K562 (cell line): ENCODE results near the gene C1orf116. TPM values are rescaled to one million over a fixed set of nuclear protein-coding genes. Genes with fewer than 3 reads are reported as not detected.
A peak's percentile ranks its signal among the peaks of the same experiment; 100 is the strongest.

Experiments
- COPS2 ChIP-seq: fragments of 450-650 bp; conservative IDR thresholded peaks from 2 replicates; pipeline ENCODE4 v1.6.1; 2016; ENCODE audit warnings: mild to moderate bottlenecking, moderate library complexity
- FOSL1 ChIP-seq: fragments of 200-800 bp; sonication (Bioruptor generic); conservative IDR thresholded peaks from 2 replicates; pipeline ENCODE4 v1.6.1; 2016; ENCODE audit warnings: missing genetic modification characterization, missing compliant biosample characterization
- GABPA ChIP-seq: fragments of 200-800 bp; sonication (Bioruptor generic); conservative IDR thresholded peaks from 2 replicates; pipeline ENCODE4 v1.6.1; 2016; ENCODE audit warnings: low read depth, missing genetic modification characterization, missing compliant biosample characterization
- SP1 ChIP-seq: sonication (generic); formaldehyde crosslinking; IDR thresholded peaks from 2 replicates; pipeline ENCODE4 v1.8.1; 2022; ENCODE audit warnings: mild to moderate bottlenecking, missing genetic modification reagents
- SPI1 ChIP-seq: IDR thresholded peaks from 2 replicates; pipeline ENCODE4 v1.6.1; 2011; ENCODE audit warnings: low read depth, low read length, control low read depth, borderline replicate concordance
- ZBTB17 ChIP-seq: fragments of 450-650 bp; formaldehyde crosslinking; IDR thresholded peaks from 2 replicates; pipeline ENCODE4 v1.4.0; 2020; ENCODE audit warnings: mild to moderate bottlenecking
- ZNF76 ChIP-seq: fragments of 250-450 bp; sonication (Bioruptor Pico); IDR thresholded peaks from 2 replicates; pipeline ENCODE4 v1.4.0; 2020; ENCODE audit warnings: mild to moderate bottlenecking, moderate library complexity, borderline replicate concordance
- polyA plus RNA-seq, 8 experiments: library from polyadenylated mRNA; depleted of rRNA in 4 of 8; stranded (reverse) in 5 of 8; unstranded in 3 of 8; fragments of >200 nt; fragmentation: Nextera tagmentation in 2 of 8; fragmentation: Illumina TruSeq in 1 of 8; extraction: Ambion mirVana in 2 of 8; extraction: Trizol in 1 of 8; gene quantifications; 2 replicates each; pipeline versions ENCODE4 v1.2.1 to v1.2.3, GENCODE V29; 2011 to 2014; ENCODE audit warnings: inconsistent platforms in 1 of 8, missing spikeins in 1 of 8
- total RNA-seq, 7 experiments: library from RNA; depleted of rRNA in 6 of 7; stranded (reverse); fragments of >200 nt in 6 of 7; fragmentation: Illumina TruSeq in 2 of 7; extraction: Trizol in 2 of 7; gene quantifications; 2 replicates each; pipeline versions ENCODE4 v1.2.1 to v1.2.3, GENCODE V29; 2011 to 2021; ENCODE audit warnings: low replicate concordance in 1 of 7
- TF ChIP-seq, protein P1 (sequence below): sonication (generic); formaldehyde crosslinking; IDR thresholded peaks from 2 replicates; pipeline ENCODE4 v1.8.1; 2023; ENCODE audit warnings: missing genetic modification reagents, mild to moderate bottlenecking, borderline replicate concordance
- TF ChIP-seq, protein P2 (sequence below), 2 experiments: fragments of 450-650 bp in 1 of 2; sonication (generic) in 1 of 2; formaldehyde crosslinking in 1 of 2; IDR thresholded peaks; 2 replicates each; pipeline versions ENCODE4 v1.7.1 to v1.9.0; 2016 to 2022; ENCODE audit warnings: inconsistent platforms in 1 of 2, mild to moderate bottlenecking in 1 of 2, missing genetic modification reagents in 1 of 2

Gene C1orf116
- total and polyA plus RNA-seq, 9 of the 15 experiments (the other 6 are each of a cell fraction or from before 2014, with no cell fraction given), result 0.62 to 3.0 (median 0.95) TPM

DNA sequence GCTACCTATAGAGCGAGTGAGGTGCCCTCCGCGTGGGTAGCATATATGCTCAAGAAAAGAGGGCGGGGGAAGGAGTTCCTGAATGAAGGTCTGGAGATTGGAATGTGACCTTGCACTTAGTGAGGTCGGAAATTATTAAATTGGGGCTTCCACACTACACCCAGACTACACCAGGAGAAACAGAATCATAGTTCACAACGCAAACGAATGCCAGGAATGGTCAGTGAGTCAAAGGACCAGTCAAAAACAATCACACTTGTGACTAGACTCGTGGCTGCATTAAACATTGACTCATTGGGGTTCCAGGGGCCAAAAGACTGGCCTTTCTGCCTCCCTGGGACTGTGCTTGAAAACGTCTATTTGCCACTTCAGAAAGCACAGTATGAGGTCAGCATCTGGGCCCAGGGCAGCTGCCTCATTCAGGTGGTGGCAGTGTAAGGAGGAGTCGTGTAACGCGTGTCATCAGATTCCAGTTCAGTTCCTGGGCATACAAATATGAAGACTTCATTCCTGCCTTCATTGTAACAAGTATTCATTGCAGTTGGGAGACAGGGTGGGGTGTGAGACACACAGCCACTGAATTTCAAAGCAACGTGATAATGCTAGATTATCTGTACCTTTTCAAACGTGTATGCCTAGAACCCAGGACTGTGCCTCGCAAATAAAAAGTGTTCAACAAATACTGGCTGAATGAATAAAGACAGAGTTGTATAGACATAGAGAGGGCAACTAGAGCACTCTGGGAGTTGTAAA, 18.8 kb upstream of the C1orf116 start, which contains the start of gene YOD1 (continued):
- TF ChIP-seq, protein P1, sequence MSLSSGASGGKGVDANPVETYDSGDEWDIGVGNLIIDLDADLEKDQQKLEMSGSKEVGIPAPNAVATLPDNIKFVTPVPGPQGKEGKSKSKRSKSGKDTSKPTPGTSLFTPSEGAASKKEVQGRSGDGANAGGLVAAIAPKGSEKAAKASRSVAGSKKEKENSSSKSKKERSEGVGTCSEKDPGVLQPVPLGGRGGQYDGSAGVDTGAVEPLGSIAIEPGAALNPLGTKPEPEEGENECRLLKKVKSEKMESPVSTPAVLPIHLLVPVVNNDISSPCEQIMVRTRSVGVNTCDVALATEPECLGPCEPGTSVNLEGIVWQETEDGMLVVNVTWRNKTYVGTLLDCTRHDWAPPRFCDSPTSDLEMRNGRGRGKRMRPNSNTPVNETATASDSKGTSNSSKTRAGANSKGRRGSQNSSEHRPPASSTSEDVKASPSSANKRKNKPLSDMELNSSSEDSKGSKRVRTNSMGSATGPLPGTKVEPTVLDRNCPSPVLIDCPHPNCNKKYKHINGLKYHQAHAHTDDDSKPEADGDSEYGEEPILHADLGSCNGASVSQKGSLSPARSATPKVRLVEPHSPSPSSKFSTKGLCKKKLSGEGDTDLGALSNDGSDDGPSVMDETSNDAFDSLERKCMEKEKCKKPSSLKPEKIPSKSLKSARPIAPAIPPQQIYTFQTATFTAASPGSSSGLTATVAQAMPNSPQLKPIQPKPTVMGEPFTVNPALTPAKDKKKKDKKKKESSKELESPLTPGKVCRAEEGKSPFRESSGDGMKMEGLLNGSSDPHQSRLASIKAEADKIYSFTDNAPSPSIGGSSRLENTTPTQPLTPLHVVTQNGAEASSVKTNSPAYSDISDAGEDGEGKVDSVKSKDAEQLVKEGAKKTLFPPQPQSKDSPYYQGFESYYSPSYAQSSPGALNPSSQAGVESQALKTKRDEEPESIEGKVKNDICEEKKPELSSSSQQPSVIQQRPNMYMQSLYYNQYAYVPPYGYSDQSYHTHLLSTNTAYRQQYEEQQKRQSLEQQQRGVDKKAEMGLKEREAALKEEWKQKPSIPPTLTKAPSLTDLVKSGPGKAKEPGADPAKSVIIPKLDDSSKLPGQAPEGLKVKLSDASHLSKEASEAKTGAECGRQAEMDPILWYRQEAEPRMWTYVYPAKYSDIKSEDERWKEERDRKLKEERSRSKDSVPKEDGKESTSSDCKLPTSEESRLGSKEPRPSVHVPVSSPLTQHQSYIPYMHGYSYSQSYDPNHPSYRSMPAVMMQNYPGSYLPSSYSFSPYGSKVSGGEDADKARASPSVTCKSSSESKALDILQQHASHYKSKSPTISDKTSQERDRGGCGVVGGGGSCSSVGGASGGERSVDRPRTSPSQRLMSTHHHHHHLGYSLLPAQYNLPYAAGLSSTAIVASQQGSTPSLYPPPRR, result 0 out of 2 replicates have a peak, but pooled peaks have one; percentile 14
- TF ChIP-seq COPS2, result no peak
- TF ChIP-seq, protein P2, sequence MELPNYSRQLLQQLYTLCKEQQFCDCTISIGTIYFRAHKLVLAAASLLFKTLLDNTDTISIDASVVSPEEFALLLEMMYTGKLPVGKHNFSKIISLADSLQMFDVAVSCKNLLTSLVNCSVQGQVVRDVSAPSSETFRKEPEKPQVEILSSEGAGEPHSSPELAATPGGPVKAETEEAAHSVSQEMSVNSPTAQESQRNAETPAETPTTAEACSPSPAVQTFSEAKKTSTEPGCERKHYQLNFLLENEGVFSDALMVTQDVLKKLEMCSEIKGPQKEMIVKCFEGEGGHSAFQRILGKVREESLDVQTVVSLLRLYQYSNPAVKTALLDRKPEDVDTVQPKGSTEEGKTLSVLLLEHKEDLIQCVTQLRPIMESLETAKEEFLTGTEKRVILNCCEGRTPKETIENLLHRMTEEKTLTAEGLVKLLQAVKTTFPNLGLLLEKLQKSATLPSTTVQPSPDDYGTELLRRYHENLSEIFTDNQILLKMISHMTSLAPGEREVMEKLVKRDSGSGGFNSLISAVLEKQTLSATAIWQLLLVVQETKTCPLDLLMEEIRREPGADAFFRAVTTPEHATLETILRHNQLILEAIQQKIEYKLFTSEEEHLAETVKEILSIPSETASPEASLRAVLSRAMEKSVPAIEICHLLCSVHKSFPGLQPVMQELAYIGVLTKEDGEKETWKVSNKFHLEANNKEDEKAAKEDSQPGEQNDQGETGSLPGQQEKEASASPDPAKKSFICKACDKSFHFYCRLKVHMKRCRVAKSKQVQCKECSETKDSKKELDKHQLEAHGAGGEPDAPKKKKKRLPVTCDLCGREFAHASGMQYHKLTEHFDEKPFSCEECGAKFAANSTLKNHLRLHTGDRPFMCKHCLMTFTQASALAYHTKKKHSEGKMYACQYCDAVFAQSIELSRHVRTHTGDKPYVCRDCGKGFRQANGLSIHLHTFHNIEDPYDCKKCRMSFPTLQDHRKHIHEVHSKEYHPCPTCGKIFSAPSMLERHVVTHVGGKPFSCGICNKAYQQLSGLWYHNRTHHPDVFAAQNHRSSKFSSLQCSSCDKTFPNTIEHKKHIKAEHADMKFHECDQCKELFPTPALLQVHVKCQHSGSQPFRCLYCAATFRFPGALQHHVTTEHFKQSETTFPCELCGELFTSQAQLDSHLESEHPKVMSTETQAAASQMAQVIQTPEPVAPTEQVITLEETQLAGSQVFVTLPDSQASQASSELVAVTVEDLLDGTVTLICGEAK (IDR thresholded peaks at IDR 0.05), result peak; percentile 44
- TF ChIP-seq, protein P2 (CRISPR knock-in tag; IDR thresholded peaks at IDR 0.05), result no peak
- TF ChIP-seq SPI1, result no peak
- peak; percentile 15; the same call in 1 of the 2 replicates for TF ChIP-seq ZNF76 (CRISPR knock-in tag)
- TF ChIP-seq GABPA (tag), result peak; percentile 34; the same call in 1 of the 2 replicates
- TF ChIP-seq SP1 (CRISPR knock-in tag), result peak; percentile 26; the same call in 1 of the 2 replicates
- peak; percentile 32; the same call in 1 of the 2 replicates for TF ChIP-seq ZBTB17
- TF ChIP-seq FOSL1 (tag), result peak; percentile 74
